Fibroblast of villous mesenchyme (primary cell): ENCODE results near the gene CTNNA3. TPM values are rescaled to one million over a fixed set of nuclear protein-coding genes. Genes with fewer than 3 reads are reported as not detected.
"Not testable (repeated sequence)": the region's sequence is repeated elsewhere in the genome, so short reads cannot be mapped to it uniquely, and the experiment has no call there.

ENCODE experiments used
- DNase-seq: peaks from one replicate; pipeline ENCODE4 v3.0.0-alpha.2; 2010; ENCODE audit warnings: low read depth
- H3K4me3 ChIP-seq: 2 replicates; pipeline ENCODE4 v1.5.1; 2011; ENCODE audit warnings: low read depth, mild to moderate bottlenecking, low read length
- total RNA-seq: library from RNA; depleted of rRNA; stranded (reverse); fragments of >200 nt; gene quantifications from 2 replicates; pipeline ENCODE4 v1.2.3, GENCODE V29; 2012
- TF ChIP-seq, protein P1 (sequence below): IDR thresholded peaks from 2 replicates; pipeline ENCODE4 v1.5.1; 2012; ENCODE audit warnings: low read depth, mild to moderate bottlenecking, low read length; ENCODE audit not compliant: insufficient read depth

The CTNNA3 gene
- total RNA-seq, 1 donor = not detected

DNA sequence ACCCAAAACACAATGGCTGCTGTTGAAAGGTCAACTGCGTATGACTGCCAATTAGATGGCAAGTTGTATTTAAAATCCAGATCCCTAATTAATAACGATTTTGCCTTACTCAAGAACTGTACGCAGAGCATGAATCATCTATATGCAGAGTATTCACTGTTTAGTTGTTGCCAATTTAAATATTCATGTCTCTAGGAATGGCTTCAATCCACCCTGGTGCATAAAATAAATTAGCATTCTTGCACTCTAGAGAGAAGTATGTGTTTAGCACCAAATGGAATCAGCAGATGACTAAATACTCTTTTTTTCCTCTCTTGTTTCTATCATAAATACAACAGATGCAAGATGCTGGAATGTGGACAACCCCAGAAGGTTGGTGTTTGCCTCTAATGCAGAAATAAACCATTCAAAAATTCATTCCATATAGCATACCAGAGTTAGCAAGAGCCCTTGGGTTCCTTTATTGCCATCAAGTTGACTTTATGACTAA, 449.9 kb downstream of the CTNNA3 start:
- no peak for DNase-seq
- TF ChIP-seq, protein P1, sequence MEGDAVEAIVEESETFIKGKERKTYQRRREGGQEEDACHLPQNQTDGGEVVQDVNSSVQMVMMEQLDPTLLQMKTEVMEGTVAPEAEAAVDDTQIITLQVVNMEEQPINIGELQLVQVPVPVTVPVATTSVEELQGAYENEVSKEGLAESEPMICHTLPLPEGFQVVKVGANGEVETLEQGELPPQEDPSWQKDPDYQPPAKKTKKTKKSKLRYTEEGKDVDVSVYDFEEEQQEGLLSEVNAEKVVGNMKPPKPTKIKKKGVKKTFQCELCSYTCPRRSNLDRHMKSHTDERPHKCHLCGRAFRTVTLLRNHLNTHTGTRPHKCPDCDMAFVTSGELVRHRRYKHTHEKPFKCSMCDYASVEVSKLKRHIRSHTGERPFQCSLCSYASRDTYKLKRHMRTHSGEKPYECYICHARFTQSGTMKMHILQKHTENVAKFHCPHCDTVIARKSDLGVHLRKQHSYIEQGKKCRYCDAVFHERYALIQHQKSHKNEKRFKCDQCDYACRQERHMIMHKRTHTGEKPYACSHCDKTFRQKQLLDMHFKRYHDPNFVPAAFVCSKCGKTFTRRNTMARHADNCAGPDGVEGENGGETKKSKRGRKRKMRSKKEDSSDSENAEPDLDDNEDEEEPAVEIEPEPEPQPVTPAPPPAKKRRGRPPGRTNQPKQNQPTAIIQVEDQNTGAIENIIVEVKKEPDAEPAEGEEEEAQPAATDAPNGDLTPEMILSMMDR = no peak
- H3K4me3 ChIP-seq = no peak overlapping the region

DNA sequence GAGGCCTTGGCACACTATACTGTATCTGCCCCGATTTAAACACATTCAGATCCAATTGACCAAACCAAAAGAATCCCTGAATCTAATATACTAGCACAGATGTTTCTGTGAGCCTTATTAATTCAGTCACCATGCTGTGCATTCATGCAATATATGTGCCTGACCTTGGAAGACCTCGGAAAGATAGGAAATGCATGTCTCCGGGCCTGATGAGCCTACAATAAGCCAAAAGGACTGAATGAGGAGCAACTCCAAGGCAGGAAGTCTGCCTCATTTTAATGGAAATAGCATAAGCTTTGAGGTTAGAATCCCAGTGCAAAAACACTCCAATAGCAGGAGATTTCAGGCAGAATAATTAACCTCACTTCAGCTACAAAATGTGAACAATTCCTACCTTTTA, 453.5 kb downstream of the CTNNA3 start:
- H3K4me3 ChIP-seq = no peak overlapping the region
- no peak for DNase-seq
- TF ChIP-seq, protein P1 = no peak

- TF ChIP-seq, protein P1 = no peak
- no peak for DNase-seq
- H3K4me3 ChIP-seq = no peak overlapping the region
These were observed 454.5 kb downstream of the CTNNA3 start for GRCh38 chr10:67241451-67241850.

GRCh38 chr10:67239864-67240497, 456.0 kb downstream of the CTNNA3 start:
- TF ChIP-seq, protein P1 = no peak
- H3K4me3 ChIP-seq = no peak overlapping the region
- DNase-seq = no peak

DNA sequence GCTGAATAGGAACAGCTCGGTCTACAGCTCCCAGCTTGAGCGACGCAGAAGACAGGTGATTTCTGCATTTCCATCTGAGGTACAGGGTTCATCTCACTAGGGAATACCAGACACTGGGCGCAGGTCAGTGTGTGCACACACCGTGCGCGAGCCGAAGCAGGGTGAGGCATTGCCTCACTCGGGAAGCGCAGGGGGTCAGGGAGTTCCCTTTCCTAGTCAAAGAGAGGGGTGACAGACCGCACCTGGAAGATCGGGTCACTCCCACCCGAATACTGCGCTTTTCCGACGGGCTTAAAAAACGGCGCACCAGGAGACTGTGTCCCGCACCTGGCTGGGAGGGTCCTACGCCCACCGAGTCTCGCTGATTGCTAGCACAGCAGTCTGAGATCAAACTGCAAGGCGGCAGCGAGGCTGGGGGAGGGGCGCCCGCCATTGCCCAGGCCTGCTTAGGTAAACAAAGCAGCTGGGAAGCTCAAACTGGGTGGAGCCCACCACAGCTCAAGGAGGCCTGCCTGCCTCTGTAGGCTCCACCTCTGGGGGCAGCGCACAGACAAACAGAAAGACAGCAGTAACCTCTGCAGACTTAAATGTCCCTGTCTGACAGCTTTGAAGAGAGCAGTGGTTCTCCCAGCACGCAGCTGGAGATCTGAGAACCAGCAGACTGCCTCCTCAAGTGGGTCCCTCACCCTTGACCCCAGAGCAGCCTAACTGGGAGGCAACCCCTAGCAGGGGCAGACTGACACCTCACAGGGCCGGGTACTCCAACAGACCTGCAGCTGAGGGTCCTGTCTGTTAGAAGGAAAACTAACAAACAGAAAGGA, 465.1 kb downstream of the CTNNA3 start:
- DNase-seq, H3K4me3 ChIP-seq: not testable (repeated sequence)

GRCh38 chr10:67225226-67225625, 470.8 kb downstream of the CTNNA3 start:
- TF ChIP-seq, protein P1 = no peak

GRCh38 chr10:67224553-67224952, 471.4 kb downstream of the CTNNA3 start:
- H3K4me3 ChIP-seq = no peak overlapping the region
- TF ChIP-seq, protein P1 = no peak
- no peak for DNase-seq

More at GRCh38 chr10:67225226-67225625, 470.8 kb downstream of the CTNNA3 start:
- DNase-seq = no peak
- H3K4me3 ChIP-seq = no peak overlapping the region
